OCI-LY1 (cell line): Measurements from ENCODE around the gene TAGLN3.

Experiments
- CTCF ChIP-seq: fragments of 200-600 bp; sonication (generic), shearing (Covaris generic); IDR thresholded peaks from 2 replicates; pipeline ENCODE4 v1.5.1; 2017; ENCODE audit warnings: mild to moderate bottlenecking, antibody characterized with exemption, low read length, moderate library complexity, mixed read lengths
- EZH2 ChIP-seq: fragments of 200-600 bp; sonication (generic), shearing (Covaris generic); IDR thresholded peaks from 2 replicates; pipeline ENCODE4 v1.8.0; 2017; ENCODE audit warnings: borderline replicate concordance, mixed run types, mild to moderate bottlenecking, antibody characterized with exemption, low read length, moderate library complexity, mixed read lengths

DNA sequence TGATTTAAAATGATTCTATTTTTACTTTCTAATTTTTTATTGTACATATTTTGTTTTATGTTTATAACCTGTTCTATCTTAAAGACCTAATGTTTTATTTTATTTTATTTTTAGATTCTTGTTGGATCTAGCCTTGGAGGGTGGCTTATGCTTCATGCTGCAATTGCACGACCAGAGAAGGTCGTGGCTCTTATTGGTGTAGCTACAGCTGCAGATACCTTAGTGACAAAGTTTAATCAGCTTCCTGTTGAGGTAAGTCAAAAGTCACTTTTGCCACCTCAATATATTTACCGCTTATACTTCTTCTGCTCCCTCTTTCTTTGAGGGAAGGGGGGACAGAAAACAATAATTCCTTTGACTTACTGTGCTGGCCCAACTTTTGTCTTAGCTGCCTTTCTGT, 11.9 kb upstream of the TAGLN3 start:
- TF ChIP-seq CTCF, result no peak
- no peak for TF ChIP-seq EZH2
